DND-41 (cell line): ENCODE results near the gene IRS2.

Experiments used
- ATAC-seq: fragments of 200-7000 bp; cut with Tn5 transposase; 3 replicates; pipeline ENCODE4 v1.9.1; 2021; ENCODE audit warnings: low read depth; ENCODE audit not compliant: insufficient read depth
- DNase-seq: peaks from one replicate; pipeline ENCODE4 v3.0.0-alpha.2; 2020
- H2AFZ ChIP-seq: 2 replicates; pipeline ENCODE4 v1.6.0; 2012; ENCODE audit warnings: low read depth, low read length
- H3K27ac ChIP-seq: 2 replicates; pipeline ENCODE4 v1.5.1; 2012; ENCODE audit warnings: low read length, inconsistent platforms
- H3K27me3 ChIP-seq: fragments of 200-600 bp; sonication (generic); 2 replicates; pipeline ENCODE4 v1.6.0; 2012; ENCODE audit warnings: low read length, mild to moderate bottlenecking, inconsistent platforms; ENCODE audit not compliant: insufficient read depth, poor library complexity
- H3K36me3 ChIP-seq: 2 replicates; pipeline ENCODE4 v1.5.1; 2012; ENCODE audit warnings: low read length, inconsistent platforms; ENCODE audit not compliant: insufficient read depth
- H3K4me1 ChIP-seq: 2 replicates; pipeline ENCODE4 v1.5.1; 2012; ENCODE audit warnings: mild to moderate bottlenecking, low read length; ENCODE audit not compliant: insufficient read depth
- H3K4me2 ChIP-seq: 2 replicates; pipeline ENCODE4 v1.6.0; 2012; ENCODE audit warnings: mild to moderate bottlenecking, moderate library complexity, low read length, inconsistent platforms; ENCODE audit not compliant: insufficient read depth
- H3K4me3 ChIP-seq, 2 experiments: fragments of 200-600 bp in 1 of 2; shearing (Covaris generic) in 1 of 2; 2 replicates each; pipeline ENCODE4 v1.5.1; 2012 to 2016; ENCODE audit warnings: inconsistent platforms in 2 of 2, low read length in 2 of 2, mild to moderate bottlenecking in 2 of 2, low read depth in 1 of 2, moderate library complexity in 1 of 2
- H3K79me2 ChIP-seq: 2 replicates; pipeline ENCODE4 v1.6.0; 2012; ENCODE audit warnings: low read length, inconsistent platforms; ENCODE audit not compliant: insufficient read depth
- H3K9ac ChIP-seq: 2 replicates; pipeline ENCODE4 v1.6.0; 2012; ENCODE audit warnings: low read depth, mild to moderate bottlenecking, inconsistent platforms, low read length, moderate library complexity
- H3K9me3 ChIP-seq: 2 replicates; pipeline ENCODE4 v1.5.1; 2012; ENCODE audit warnings: low read length, moderate library complexity, mild to moderate bottlenecking, inconsistent platforms; ENCODE audit not compliant: insufficient read depth, severe bottlenecking
- H4K20me1 ChIP-seq: 2 replicates; pipeline ENCODE4 v1.6.0; 2012; ENCODE audit warnings: low read length; ENCODE audit not compliant: insufficient read depth
- CTCF ChIP-seq: IDR thresholded peaks from 2 replicates; pipeline ENCODE4 v1.5.1; 2012; ENCODE audit warnings: borderline replicate concordance, low read length, moderate library complexity, mild to moderate bottlenecking; ENCODE audit not compliant: poor library complexity, severe bottlenecking; ENCODE audit errors: extremely low read depth
- EZH2 ChIP-seq: IDR thresholded peaks from 3 replicates; pipeline ENCODE4 v1.6.1; 2012; ENCODE audit warnings: borderline replicate concordance, low read depth, mild to moderate bottlenecking, moderate library complexity, low read length, inconsistent platforms; ENCODE audit not compliant: severe bottlenecking

The IRS2 gene

GRCh38 chr13:109758937-109759480 lies 27.4 kb downstream of the IRS2 start:
- H3K27me3 ChIP-seq, result no peaks in the 10 kb centered on the region
- no peak for DNase-seq
- H4K20me1 ChIP-seq, result no peaks in the 10 kb centered on the region
- H3K79me2 ChIP-seq, result no peaks in the 10 kb centered on the region
- no peak overlapping the region for H3K4me3 ChIP-seq
- H3K36me3 ChIP-seq, result no peaks in the 10 kb centered on the region
- no peaks in the 10 kb centered on the region for H3K9me3 ChIP-seq
- ATAC-seq, result no peak
- peaks cover 26% of the 10 kb centered on the region for H3K4me1 ChIP-seq
- H3K9ac ChIP-seq, result no peak overlapping the region
- TF ChIP-seq EZH2 (no peak), CTCF (no peak)
- no peak overlapping the region for H3K27ac ChIP-seq
- H2AFZ ChIP-seq, result no peak overlapping the region
- H3K4me2 ChIP-seq, result no peak overlapping the region

- Histone ChIP-seq H3K9ac (no peak overlapping the region), H3K9me3 (no peaks in the 10 kb centered on the region), H3K79me2 (no peaks in the 10 kb centered on the region), H3K4me2 (no peak overlapping the region), H3K36me3 (no peaks in the 10 kb centered on the region), H4K20me1 (no peaks in the 10 kb centered on the region), H3K27ac (no peak overlapping the region), H3K27me3 (no peaks in the 10 kb centered on the region), H3K4me3 (no peak overlapping the region), H2AFZ (no peak overlapping the region), H3K4me1 (peaks cover 10% of the 10 kb centered on the region; the same call in 1 of the 2 replicates)
- ATAC-seq (no peak), DNase-seq (no peak)
- TF ChIP-seq CTCF (no peak), EZH2 (no peak)
Observed at GRCh38 chr13:109756778-109757177, 29.6 kb downstream of the IRS2 start.

- no peak for DNase-seq
- Histone ChIP-seq H3K9me3 (no peaks in the 10 kb centered on the region), H3K36me3 (no peaks in the 10 kb centered on the region), H3K4me2 (no peak overlapping the region), H3K27ac (no peak overlapping the region), H2AFZ (peak overlapping the region; percentile 33; the same call in 1 of the 2 replicates), H4K20me1 (no peaks in the 10 kb centered on the region), H3K4me3 (no peak overlapping the region), H3K4me1 (peaks cover 3% of the 10 kb centered on the region; the same call in 1 of the 2 replicates), H3K27me3 (no peaks in the 10 kb centered on the region), H3K9ac (no peak overlapping the region), H3K79me2 (no peaks in the 10 kb centered on the region)
- no peak for ATAC-seq
- TF ChIP-seq CTCF (no peak), EZH2 (no peak)
Observed at GRCh38 chr13:109755997-109756396, 30.4 kb downstream of the IRS2 start.
